ENCODE data around the gene KLHL35. TPM values are rescaled to one million over a fixed set of nuclear protein-coding genes. Genes with fewer than 3 reads are reported as not detected.

KLHL35 gene
- total RNA-seq, 1 donor from 2014 or later: 1.5 TPM

GRCh38 chr11:75389276-75389605, 43.8 kb downstream of the KLHL35 start:
- TF ChIP-seq CTCF (IDR thresholded peaks at IDR 0.05; ENCODE audit: insufficient read depth, low read length, poor library complexity, severe bottlenecking): no peak
- no peaks in the 10 kb centered on the region for H3K27me3 ChIP-seq (ENCODE audit: control insufficient read depth, insufficient read depth, low read length)
- no peak overlapping the region for H3K4me3 ChIP-seq (ENCODE audit: low read depth, low read length)
- DNase-seq (ENCODE audit: low read depth): no peak
- no peaks in the 10 kb centered on the region for H3K36me3 ChIP-seq (ENCODE audit: control insufficient read depth, insufficient read depth, low read length)

GRCh38 chr11:75388386-75389275, 44.4 kb downstream of the KLHL35 start:
- H3K36me3 ChIP-seq (ENCODE audit: control insufficient read depth, insufficient read depth, low read length): no peaks in the 10 kb centered on the region
- no peaks in the 10 kb centered on the region for H3K27me3 ChIP-seq (ENCODE audit: control insufficient read depth, insufficient read depth, low read length)
- TF ChIP-seq CTCF (IDR thresholded peaks at IDR 0.05; ENCODE audit: insufficient read depth, low read length, poor library complexity, severe bottlenecking): peak; percentile 77
- no peak for DNase-seq (ENCODE audit: low read depth)
- no peak overlapping the region for H3K4me3 ChIP-seq (ENCODE audit: low read depth, low read length)

- TF ChIP-seq CTCF (IDR thresholded peaks at IDR 0.05; ENCODE audit: insufficient read depth, low read length, poor library complexity, severe bottlenecking): no peak
- H3K4me3 ChIP-seq (ENCODE audit: low read depth, low read length): no peak overlapping the region
- no peaks in the 10 kb centered on the region for H3K36me3 ChIP-seq (ENCODE audit: control insufficient read depth, insufficient read depth, low read length)
- no peaks in the 10 kb centered on the region for H3K27me3 ChIP-seq (ENCODE audit: control insufficient read depth, insufficient read depth, low read length)
- DNase-seq (ENCODE audit: low read depth): no peak
Measured at GRCh38 chr11:75387736-75388294, 45.2 kb downstream of the KLHL35 start.

GRCh38 chr11:75386942-75387630, 45.9 kb downstream of the KLHL35 start:
- no peak for DNase-seq (ENCODE audit: low read depth)

GRCh38 chr11:75384438-75385080, 48.4 kb downstream of the KLHL35 start:
- no peaks in the 10 kb centered on the region for H3K36me3 ChIP-seq (ENCODE audit: control insufficient read depth, insufficient read depth, low read length)
- H3K27me3 ChIP-seq (ENCODE audit: control insufficient read depth, insufficient read depth, low read length): no peaks in the 10 kb centered on the region
- DNase-seq (ENCODE audit: low read depth): no peak
- no peak overlapping the region for H3K4me3 ChIP-seq (ENCODE audit: low read depth, low read length)
- TF ChIP-seq CTCF (IDR thresholded peaks at IDR 0.05; ENCODE audit: insufficient read depth, low read length, poor library complexity, severe bottlenecking): peak; percentile 99

More at GRCh38 chr11:75386942-75387630, 45.9 kb downstream of the KLHL35 start:
- no peak for TF ChIP-seq CTCF (IDR thresholded peaks at IDR 0.05; ENCODE audit: insufficient read depth, low read length, poor library complexity, severe bottlenecking)
- no peaks in the 10 kb centered on the region for H3K36me3 ChIP-seq (ENCODE audit: control insufficient read depth, insufficient read depth, low read length)
- no peaks in the 10 kb centered on the region for H3K27me3 ChIP-seq (ENCODE audit: control insufficient read depth, insufficient read depth, low read length)
- H3K4me3 ChIP-seq (ENCODE audit: low read depth, low read length): no peak overlapping the region
